IMR-90 (cell line): ENCODE data around the gene ANGPTL4. TPM values are rescaled to one million over a fixed set of nuclear protein-coding genes. Genes with fewer than 3 reads are reported as not detected.

Source experiments
- ATAC-seq: fragments of 200-7000 bp; cut with Tn5 transposase; 2 replicates; pipeline ENCODE4 v1.9.1; 2020; ENCODE audit warnings: low read depth, mild to moderate bottlenecking, moderate library complexity
- BruUV-seq: library from RNA; stranded (reverse); fragments of 400-500 nt; replicated peaks from 2 replicates; lab custom pipeline; 2021; lab: Mats Ljungman, UMichigan
- CTCF ChIA-PET: fragments of 300-600 bp; formaldehyde crosslinking; extraction: SDS; loops from one replicate; lab custom pipeline; 2021; ENCODE audit warnings: antibody characterized with exemption; lab: Yijun Ruan, JAX
- POLR2A ChIA-PET: fragments of 300-600 bp; sonication (Branson Sonifier 250); formaldehyde crosslinking; loops from one replicate; lab custom pipeline; 2022; ENCODE audit warnings: antibody characterized with exemption; ENCODE audit not compliant: unreplicated experiment; lab: Charles Lee
- DNase-seq: peaks from one replicate; pipeline ENCODE4 v3.0.0; 2013
- H2AFZ ChIP-seq: replicated peaks from 2 replicates; pipeline ENCODE3; 2013; ENCODE audit warnings: low read length, mild to moderate bottlenecking; ENCODE audit not compliant: poor library complexity
- H2AK5ac ChIP-seq: 2 replicates; pipeline ENCODE4 v1.6.1; 2013; ENCODE audit warnings: low read depth, low read length, inconsistent platforms
- H2AK9ac ChIP-seq: replicated peaks from 2 replicates; pipeline ENCODE3; 2013; ENCODE audit warnings: mild to moderate bottlenecking, low read depth, low read length, moderate library complexity; ENCODE audit not compliant: poor library complexity
- H2BK120ac ChIP-seq: 2 replicates; pipeline ENCODE4 v1.6.1; 2013; ENCODE audit warnings: low read depth, low read length, inconsistent platforms
- H2BK15ac ChIP-seq: 3 replicates; pipeline ENCODE4 v1.6.1; 2013; ENCODE audit warnings: low read depth, low read length, inconsistent platforms
- H2BK20ac ChIP-seq: 2 replicates; pipeline ENCODE4 v1.6.1; 2013; ENCODE audit warnings: low read depth, mild to moderate bottlenecking, inconsistent platforms, low read length, moderate library complexity
- H2BK5ac ChIP-seq: 2 replicates; pipeline ENCODE4 v1.6.1; 2013; ENCODE audit warnings: mild to moderate bottlenecking, low read depth, low read length, inconsistent platforms; ENCODE audit not compliant: poor library complexity, severe bottlenecking
- H3K14ac ChIP-seq: replicated peaks from 2 replicates; pipeline ENCODE4 v1.6.1; 2013; ENCODE audit warnings: low read depth, low read length, inconsistent platforms
- H3K18ac ChIP-seq: 2 replicates; pipeline ENCODE4 v1.6.1; 2013; ENCODE audit warnings: low read depth, low read length, control low read depth
- H3K23ac ChIP-seq: 2 replicates; pipeline ENCODE4 v1.6.1; 2013; ENCODE audit warnings: low read depth, low read length, inconsistent platforms
- H3K27ac ChIP-seq: 2 replicates; pipeline ENCODE4 v1.5.1; 2013; ENCODE audit warnings: mild to moderate bottlenecking, control low read depth, low read length; ENCODE audit not compliant: insufficient read depth
- H3K27me3 ChIP-seq: 2 replicates; pipeline ENCODE4 v1.6.1; 2013; ENCODE audit warnings: low read length; ENCODE audit not compliant: control insufficient read depth, insufficient read depth
- H3K36me3 ChIP-seq: 2 replicates; pipeline ENCODE4 v1.6.1; 2013; ENCODE audit warnings: low read length, mixed read lengths; ENCODE audit not compliant: control insufficient read depth, insufficient read depth
- H3K4ac ChIP-seq: 2 replicates; pipeline ENCODE4 v1.6.1; 2013; ENCODE audit warnings: low read depth, low read length, inconsistent platforms
- H3K4me1 ChIP-seq: 2 replicates; pipeline ENCODE4 v1.6.1; 2013; ENCODE audit warnings: low read length, mixed read lengths; ENCODE audit not compliant: control insufficient read depth, insufficient read depth
- H3K4me2 ChIP-seq: 2 replicates; pipeline ENCODE4 v1.6.1; 2013; ENCODE audit warnings: low read depth, mild to moderate bottlenecking, control low read depth, low read length, moderate library complexity
- H3K4me3 ChIP-seq: 2 replicates; pipeline ENCODE4 v1.5.1; 2013; ENCODE audit warnings: low read depth, mild to moderate bottlenecking, control low read depth, low read length, moderate library complexity; ENCODE audit not compliant: insufficient read depth
- H3K56ac ChIP-seq: 2 replicates; pipeline ENCODE4 v1.6.1; 2013; ENCODE audit warnings: low read length, inconsistent platforms; ENCODE audit not compliant: insufficient read depth; ENCODE audit errors: extremely low read depth
- H3K79me1 ChIP-seq, 2 experiments: 2 replicates each; pipeline ENCODE4 v1.6.1; 2013; ENCODE audit warnings: low read length in 2 of 2, inconsistent platforms in 1 of 2, low read depth in 1 of 2
- H3K9ac ChIP-seq: 2 replicates; pipeline ENCODE4 v1.6.1; 2013; ENCODE audit warnings: low read depth, low read length, control low read depth
- H3K9me1 ChIP-seq: 2 replicates; pipeline ENCODE4 v1.6.1; 2013; ENCODE audit warnings: low read length, inconsistent platforms; ENCODE audit not compliant: insufficient read depth
- H3K9me3 ChIP-seq: 2 replicates; pipeline ENCODE4 v1.6.1; 2013; ENCODE audit warnings: low read length; ENCODE audit not compliant: control insufficient read depth, insufficient read depth
- H4K20me1 ChIP-seq: 2 replicates; pipeline ENCODE4 v1.6.1; 2013; ENCODE audit warnings: low read length, inconsistent platforms; ENCODE audit not compliant: insufficient read depth
- H4K5ac ChIP-seq: 2 replicates; pipeline ENCODE4 v1.6.1; 2013; ENCODE audit warnings: mild to moderate bottlenecking, low read depth, low read length, control low read depth
- H4K8ac ChIP-seq, 2 experiments: 2 replicates each; pipeline ENCODE4 v1.6.1; 2013; ENCODE audit warnings: low read depth in 2 of 2, low read length in 2 of 2, control low read depth in 1 of 2, inconsistent platforms in 1 of 2
- H4K91ac ChIP-seq: 2 replicates; pipeline ENCODE4 v1.6.1; 2013; ENCODE audit warnings: low read depth, low read length, inconsistent platforms; ENCODE audit not compliant: insufficient read depth
- MAZ ChIP-seq: IDR thresholded peaks from 2 replicates; pipeline ENCODE4 v1.6.1; 2012; ENCODE audit warnings: low read depth, mild to moderate bottlenecking, low read length, improper control_type of control experiment, moderate library complexity, borderline replicate concordance
- MXI1 ChIP-seq: IDR thresholded peaks from 2 replicates; pipeline ENCODE4 v1.6.1; 2012; ENCODE audit warnings: low read depth, mild to moderate bottlenecking, low read length, moderate library complexity, borderline replicate concordance
- RAD21 ChIP-seq: IDR thresholded peaks from 2 replicates; pipeline ENCODE4 v1.6.1; 2012; ENCODE audit warnings: low read length, improper control_type of control experiment
- SMC3 ChIP-seq: fragments of 150-350 bp; IDR thresholded peaks from 2 replicates; pipeline ENCODE4 v1.6.1; 2016; ENCODE audit warnings: low read depth, mild to moderate bottlenecking, antibody characterized with exemption, low read length, moderate library complexity
- WGBS, 2 experiments: methylation state at CpG; one replicate each; pipeline versions ENCODE4 v1.1.5 to v1.1.7; 2013; ENCODE audit warnings: missing lambda C conversion rate in 2 of 2; ENCODE audit not compliant: insufficient read length in 1 of 2; ENCODE audit errors: extremely low coverage in 2 of 2; 5-methylcytosine and 5-hydroxymethylcytosine counted together
- dilution Hi-C: fragments of 300-500 bp; cut with HindIII; formaldehyde crosslinking; loops from one replicate; pipeline ENCODE4 v1.14.3; 2018; ENCODE audit warnings: low sequenced_read_pairs; ENCODE audit not compliant: unreplicated experiment
- in situ Hi-C: fragments of 300-500 bp; cut with MboI; formaldehyde crosslinking; loops from 3 replicates; pipeline ENCODE4 v1.14.3; 2019; ENCODE audit warnings: low sequenced_read_pairs, inconsistent platforms, mixed read lengths
- intact Hi-C: fragments of 100-400 bp; cut with micrococcal nuclease; formaldehyde crosslinking; loops from 2 replicates; pipeline ENCODE4 v1.10.0; 2022
- polyA plus RNA-seq, 3 experiments: library from polyadenylated mRNA; depleted of rRNA; stranded (reverse); fragments of >200 nt; gene quantifications; 2 replicates each; pipeline ENCODE4 v1.2.3, GENCODE V29; 2012; ENCODE audit warnings: low replicate concordance in 1 of 3
- total RNA-seq: library from RNA; depleted of rRNA; stranded (reverse); fragments of >200 nt; gene quantifications from 2 replicates; pipeline ENCODE4 v1.2.3, GENCODE V29; 2012
- TF ChIP-seq, protein P1 (sequence below): conservative IDR thresholded peaks from 2 replicates; pipeline ENCODE4 v1.5.1; 2012; ENCODE audit warnings: mild to moderate bottlenecking, low read depth, low read length, improper control_type of control experiment

ANGPTL4 gene
- total and polyA plus RNA-seq, 2 of the 4 experiments (the other 2 are of a cell fraction) = 1.4 to 19.1 TPM

- H3K9ac ChIP-seq = no peak overlapping the region
- H3K23ac ChIP-seq = no peak overlapping the region
- CTCF ChIA-PET = no interaction called here
- no TSS peak for BruUV-seq
- H4K20me1 ChIP-seq = peaks cover 79% of the 10 kb centered on the region
- 85% methylated on average over 7 of the region's 22 CpGs; no CpG with 5 or more reads in 1 of the 2 experiments for WGBS, 2 experiments
- TF ChIP-seq, protein P1, sequence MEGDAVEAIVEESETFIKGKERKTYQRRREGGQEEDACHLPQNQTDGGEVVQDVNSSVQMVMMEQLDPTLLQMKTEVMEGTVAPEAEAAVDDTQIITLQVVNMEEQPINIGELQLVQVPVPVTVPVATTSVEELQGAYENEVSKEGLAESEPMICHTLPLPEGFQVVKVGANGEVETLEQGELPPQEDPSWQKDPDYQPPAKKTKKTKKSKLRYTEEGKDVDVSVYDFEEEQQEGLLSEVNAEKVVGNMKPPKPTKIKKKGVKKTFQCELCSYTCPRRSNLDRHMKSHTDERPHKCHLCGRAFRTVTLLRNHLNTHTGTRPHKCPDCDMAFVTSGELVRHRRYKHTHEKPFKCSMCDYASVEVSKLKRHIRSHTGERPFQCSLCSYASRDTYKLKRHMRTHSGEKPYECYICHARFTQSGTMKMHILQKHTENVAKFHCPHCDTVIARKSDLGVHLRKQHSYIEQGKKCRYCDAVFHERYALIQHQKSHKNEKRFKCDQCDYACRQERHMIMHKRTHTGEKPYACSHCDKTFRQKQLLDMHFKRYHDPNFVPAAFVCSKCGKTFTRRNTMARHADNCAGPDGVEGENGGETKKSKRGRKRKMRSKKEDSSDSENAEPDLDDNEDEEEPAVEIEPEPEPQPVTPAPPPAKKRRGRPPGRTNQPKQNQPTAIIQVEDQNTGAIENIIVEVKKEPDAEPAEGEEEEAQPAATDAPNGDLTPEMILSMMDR = peak; percentile 67
- TF ChIP-seq MAZ = peak; percentile 93
- TF ChIP-seq RAD21 = peak; percentile 73
- TF ChIP-seq SMC3 = peak; percentile 82
- TF ChIP-seq MXI1 = no peak
- H3K4ac ChIP-seq = peak overlapping the region; percentile 51; the same call in 1 of the 2 replicates
- no peak overlapping the region for H3K56ac ChIP-seq
- no peak overlapping the region for H3K14ac ChIP-seq
- H3K4me2 ChIP-seq = no peak overlapping the region
- H3K36me3 ChIP-seq = peaks cover 10% of the 10 kb centered on the region; the same call in 1 of the 2 replicates
- no peak overlapping the region for H3K18ac ChIP-seq
- peaks cover 11% of the 10 kb centered on the region for H3K4me1 ChIP-seq
- no peaks in the 10 kb centered on the region for H3K27me3 ChIP-seq
- peak overlapping the region; percentile 80; the same call in 1 of the 2 replicates for H2BK120ac ChIP-seq
- DNase-seq (peak; percentile 39), ATAC-seq (peak; percentile 74)
- peak overlapping the region; percentile 85 for H2AK9ac ChIP-seq
- peaks cover 40 to 78% of the 10 kb centered on the region in 2 experiments for H3K79me1 ChIP-seq
- no peaks in the 10 kb centered on the region for H3K9me3 ChIP-seq
- H4K5ac ChIP-seq = no peak overlapping the region
- H2AFZ ChIP-seq = peak overlapping the region; percentile 41
- in situ Hi-C loops (loop anchor here (5.0 kb wide), 1 partner anchor 39 kb away; no protein-coding TSS in a partner anchor), dilution Hi-C loops (no loop called here), intact Hi-C loops (loop anchor here (1.0 kb wide), 1 partner anchor 42 kb away; no protein-coding TSS in a partner anchor)
- H2BK5ac ChIP-seq = no peak overlapping the region
- POLR2A ChIA-PET = no interaction called here
- no peak overlapping the region for H4K91ac ChIP-seq
- peak overlapping the region in 1 of 2 experiments; percentile 9; a peak in 1 of 4 replicates for H4K8ac ChIP-seq
- H3K9me1 ChIP-seq = peaks cover 27% of the 10 kb centered on the region
- H3K4me3 ChIP-seq = no peak overlapping the region
- H3K27ac ChIP-seq = no peak overlapping the region
- no peak overlapping the region for H2BK15ac ChIP-seq
- H2BK20ac ChIP-seq = no peak overlapping the region; the same call in 1 of the 2 replicates
- H2AK5ac ChIP-seq = peak overlapping the region; percentile 90
These were observed 32.7 kb downstream of the ANGPTL4 start for GRCh38 chr19:8396563-8397203.
